HepG2 (cell line): ENCODE results near the gene RHOV. TPM values are rescaled to one million over a fixed set of nuclear protein-coding genes. Genes with fewer than 3 reads are reported as not detected.
A peak's percentile ranks its signal among the peaks of the same experiment; 100 is the strongest.

ENCODE experiments used
- ATAC-seq: fragments of 200-7000 bp; cut with Tn5 transposase; 3 replicates; pipeline ENCODE4 v1.9.1; 2020; ENCODE audit warnings: mild to moderate bottlenecking, moderate library complexity
- BruUV-seq: library from RNA; stranded (reverse); fragments of 400-500 nt; replicated peaks from 2 replicates; lab custom pipeline; 2021; lab: Mats Ljungman, UMichigan
- CTCF ChIA-PET: fragments of 300-600 bp; formaldehyde crosslinking; extraction: SDS; loops from one replicate; lab custom pipeline; 2021; ENCODE audit warnings: low total read pairs, inconsistent platforms, low intra/inter-chr PET ratio; lab: Yijun Ruan, JAX
- POLR2A ChIA-PET: fragments of 350-600 bp; sonication (Branson Sonifier 250); formaldehyde crosslinking; loops from one replicate; lab custom pipeline; 2020; ENCODE audit warnings: antibody characterized with exemption, inconsistent platforms; lab: Yijun Ruan, JAX
- DNase-seq: peaks from one replicate; pipeline ENCODE4 v3.0.0-alpha.2; 2015; ENCODE audit warnings: low spot score
- FAIRE-seq: peaks from 3 replicates; lab custom pipeline; 2011; peaks lifted over from hg19 to GRCh38; lab: Jason Lieb, UNC
- H2AFZ ChIP-seq: one replicate; pipeline ENCODE4 v1.6.1; 2011; ENCODE audit warnings: low read length, inconsistent platforms
- H3K27ac ChIP-seq: fragments of 300-600 bp; 3 replicates; pipeline ENCODE4 v1.8.0; 2011; ENCODE audit warnings: mixed run types, mild to moderate bottlenecking, mixed read lengths, low read length, inconsistent platforms; ENCODE audit not compliant: insufficient read depth; ENCODE audit errors: extremely low read length
- H3K27me3 ChIP-seq, 2 experiments: fragments of 200-600 bp in 1 of 2; 2 replicates in 1 of 2; 3 replicates in 1 of 2; pipeline versions ENCODE4 v1.6.0 to v1.8.0; 2011; ENCODE audit warnings: low read length in 2 of 2, mild to moderate bottlenecking in 2 of 2, moderate library complexity in 2 of 2, inconsistent platforms in 1 of 2; ENCODE audit not compliant: insufficient read depth in 2 of 2, control insufficient read depth in 1 of 2
- H3K36me3 ChIP-seq, 2 experiments: fragments of 200-600 bp in 1 of 2; replicated peaks in 1 of 2; 2 replicates in 1 of 2; 3 replicates in 1 of 2; pipeline versions ENCODE4 v1.5.1 to v1.8.0; 2011; ENCODE audit warnings: low read length in 2 of 2, inconsistent platforms in 1 of 2; ENCODE audit not compliant: insufficient read depth in 2 of 2, control insufficient read depth in 1 of 2
- H3K4me1 ChIP-seq: 2 replicates; pipeline ENCODE4 v1.5.1; 2012; ENCODE audit warnings: low read length, inconsistent platforms; ENCODE audit not compliant: insufficient read depth
- H3K4me2 ChIP-seq: 2 replicates; pipeline ENCODE4 v1.6.0; 2011; ENCODE audit warnings: low read depth, low read length, inconsistent platforms
- H3K4me3 ChIP-seq, 3 experiments: fragments of 200-600 bp in 1 of 3; sonication (generic), shearing (Covaris generic) in 1 of 3; replicated peaks in 1 of 3; 2 replicates each; pipeline ENCODE4 v1.5.1; 2011 to 2016; ENCODE audit warnings: low read length in 3 of 3, inconsistent platforms in 2 of 3, low read depth in 2 of 3, mild to moderate bottlenecking in 2 of 3, control low read depth in 1 of 3, mixed read lengths in 1 of 3; ENCODE audit not compliant: insufficient read depth in 1 of 3
- H3K79me2 ChIP-seq: one replicate; pipeline ENCODE4 v1.6.1; 2011; ENCODE audit warnings: low read length, inconsistent platforms; ENCODE audit not compliant: insufficient read depth
- H3K9ac ChIP-seq: 2 replicates; pipeline ENCODE4 v1.6.0; 2011; ENCODE audit warnings: mild to moderate bottlenecking, low read depth, low read length, inconsistent platforms; ENCODE audit not compliant: insufficient read depth
- H3K9me3 ChIP-seq: 2 replicates; pipeline ENCODE4 v1.5.1; 2012; ENCODE audit warnings: mild to moderate bottlenecking, low read length
- H4K20me1 ChIP-seq: 2 replicates; pipeline ENCODE4 v1.6.0; 2011; ENCODE audit warnings: inconsistent platforms, mild to moderate bottlenecking, low read length, moderate library complexity; ENCODE audit not compliant: insufficient read depth
- CREB1 ChIP-seq, 2 experiments: fragments of 450-650 bp in 1 of 2; IDR thresholded peaks; 2 replicates each; pipeline ENCODE4 v1.6.1; 2016 to 2017; ENCODE audit warnings: control low read depth in 1 of 2, mild to moderate bottlenecking in 1 of 2, missing compliant biosample characterization in 1 of 2, missing genetic modification characterization in 1 of 2
- FOXO1 ChIP-seq: sonication (generic); formaldehyde crosslinking; IDR thresholded peaks from 2 replicates; pipeline ENCODE4 v1.4.0; 2020; ENCODE audit warnings: missing genetic modification reagents
- MNT ChIP-seq: fragments of 450-650 bp; IDR thresholded peaks from 2 replicates; pipeline ENCODE4 v1.6.1; 2016
- ZBTB43 ChIP-seq: sonication (generic); formaldehyde crosslinking; conservative IDR thresholded peaks from 2 replicates; pipeline ENCODE4 v1.4.0; 2020; ENCODE audit warnings: missing genetic modification reagents
- WGBS: methylation state at CpG from one replicate; pipeline ENCODE4 v1.1.6; 2017; ENCODE audit warnings: low lambda C conversion rate; 5-methylcytosine and 5-hydroxymethylcytosine counted together
- in situ Hi-C: cut with HindIII; loops from 2 replicates; pipeline ENCODE4 v1.10.0; 2017; ENCODE audit warnings: low pct_unique_long_range_greater_than_20kb; ENCODE audit not compliant: extremely low pct_ligation_motif_present
- intact Hi-C: fragments of 100-400 bp; cut with micrococcal nuclease; formaldehyde crosslinking; loops from one replicate; pipeline ENCODE4 v1.10.0; 2022; ENCODE audit not compliant: unreplicated experiment
- polyA plus RNA-seq, 8 experiments: library from polyadenylated mRNA; depleted of rRNA in 3 of 8; stranded (reverse) in 7 of 8; unstranded in 1 of 8; fragments of >200 nt; fragmentation: Illumina TruSeq in 4 of 8; extraction: Trizol in 4 of 8; gene quantifications; 2 replicates each; pipeline versions ENCODE4 v1.2.1 to v1.2.3, GENCODE V29; 2011 to 2016; ENCODE audit warnings: low read depth in 4 of 8, missing spikeins in 1 of 8, mixed read lengths in 1 of 8; ENCODE audit not compliant: insufficient read depth in 1 of 8
- total RNA-seq, 5 experiments: library from RNA; depleted of rRNA; stranded (reverse); fragments of >200 nt; fragmentation: Illumina TruSeq; extraction: Trizol; gene quantifications; 2 replicates each; pipeline ENCODE4 v1.2.3, GENCODE V29; 2016; ENCODE audit warnings: low read depth in 1 of 5

The RHOV gene
- total and polyA plus RNA-seq, 2 of the 13 experiments (the other 11 are each of a cell fraction or from before 2014, with no cell fraction given): 0.17 to 0.18 TPM

- 70% methylated on average over 12 of the region's 12 CpGs for WGBS
- no peak overlapping the region for H3K27ac ChIP-seq
- intact Hi-C loops: no loop called here
Measured at GRCh38 chr15:40914013-40914412, 40.0 kb upstream of the RHOV start.

More at GRCh38 chr15:40914013-40914412, 40.0 kb upstream of the RHOV start:
- peaks cover 70% of the 10 kb centered on the region for H3K4me1 ChIP-seq
- FAIRE-seq (peak; percentile 15), DNase-seq (no peak), ATAC-seq (no peak)
- H3K79me2 ChIP-seq: no peaks in the 10 kb centered on the region
- no peaks in the 10 kb centered on the region for H3K36me3 ChIP-seq
- H3K4me3 ChIP-seq: no peak overlapping the region
- in situ Hi-C loops: no loop called here
- H3K9me3 ChIP-seq: no peaks in the 10 kb centered on the region
- peaks cover 0 to 17% of the 10 kb centered on the region in 2 experiments; a peak in 3 of 5 replicates for H3K27me3 ChIP-seq
- CTCF ChIA-PET: interaction anchor here (1.1 kb wide), 1 partner anchor 271 kb away, joined by 3 read pairs; no protein-coding TSS in a partner anchor
- H3K4me2 ChIP-seq: no peak overlapping the region
- no TSS peak for BruUV-seq
- TF ChIP-seq MNT (0 out of 2 replicates have a peak, but pooled peaks have one; percentile 28), CREB1 (IDR thresholded peaks at IDR 0.05) (peak; percentile 5; the same call in 1 of the 2 replicates), CREB1 (CRISPR knock-in tag; IDR thresholded peaks at IDR 0.05) (no peak), FOXO1 (CRISPR knock-in tag) (no peak), ZBTB43 (0 out of 2 replicates have a peak, but pooled peaks have one; percentile 16)
- H2AFZ ChIP-seq: no peak overlapping the region
- H4K20me1 ChIP-seq: no peaks in the 10 kb centered on the region
- POLR2A ChIA-PET: no interaction called here
- H3K9ac ChIP-seq: no peak overlapping the region
